ENCODE results near the gene ANKS1B.

DNA sequence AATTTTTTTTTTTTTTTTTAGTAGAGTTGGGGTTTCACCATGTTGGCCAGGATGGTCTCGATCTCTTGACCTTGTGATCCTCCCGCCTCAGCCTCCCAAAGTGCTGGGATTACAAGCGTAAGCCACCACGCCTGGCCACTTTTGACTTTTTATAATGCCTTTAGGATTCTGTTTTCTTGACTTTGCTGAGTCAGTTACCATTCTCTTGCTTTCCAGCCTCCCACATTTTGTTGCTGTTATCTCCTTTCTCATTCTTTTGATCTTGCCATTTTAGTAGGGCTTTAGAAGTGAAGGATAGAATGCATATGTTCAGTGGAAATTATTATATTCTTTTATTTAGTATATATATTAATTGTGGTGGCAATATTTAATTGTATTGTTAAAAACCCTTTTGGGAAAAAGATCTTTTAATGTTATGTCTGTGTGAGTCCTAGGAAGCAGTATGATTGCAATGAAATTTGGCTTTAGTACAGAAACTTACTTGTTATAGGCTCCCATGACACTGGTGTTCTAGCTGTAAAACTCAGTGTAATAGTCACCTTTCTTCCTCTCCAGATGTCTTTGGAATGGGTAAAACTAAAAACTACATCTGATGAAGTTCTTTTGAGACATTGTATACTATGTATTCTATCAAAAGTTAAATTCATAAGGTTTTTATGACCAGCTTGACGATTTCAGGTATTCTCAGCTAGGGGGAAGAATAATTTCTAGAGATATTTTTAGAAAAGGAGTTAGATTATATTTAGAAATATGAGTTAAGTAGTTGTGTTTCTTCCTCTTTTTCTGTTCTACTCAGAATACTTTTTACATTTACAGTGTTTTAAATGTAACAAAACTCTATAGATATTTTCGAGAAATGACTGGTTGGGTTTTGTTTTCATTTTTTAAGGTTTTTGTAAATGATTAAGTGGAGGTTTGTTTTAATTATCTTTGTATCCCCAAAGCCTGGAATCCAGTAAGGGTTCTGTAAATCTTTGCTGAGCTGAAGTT is 1264.9 kb downstream of the ANKS1B start:
- TF ChIP-seq, protein P1, sequence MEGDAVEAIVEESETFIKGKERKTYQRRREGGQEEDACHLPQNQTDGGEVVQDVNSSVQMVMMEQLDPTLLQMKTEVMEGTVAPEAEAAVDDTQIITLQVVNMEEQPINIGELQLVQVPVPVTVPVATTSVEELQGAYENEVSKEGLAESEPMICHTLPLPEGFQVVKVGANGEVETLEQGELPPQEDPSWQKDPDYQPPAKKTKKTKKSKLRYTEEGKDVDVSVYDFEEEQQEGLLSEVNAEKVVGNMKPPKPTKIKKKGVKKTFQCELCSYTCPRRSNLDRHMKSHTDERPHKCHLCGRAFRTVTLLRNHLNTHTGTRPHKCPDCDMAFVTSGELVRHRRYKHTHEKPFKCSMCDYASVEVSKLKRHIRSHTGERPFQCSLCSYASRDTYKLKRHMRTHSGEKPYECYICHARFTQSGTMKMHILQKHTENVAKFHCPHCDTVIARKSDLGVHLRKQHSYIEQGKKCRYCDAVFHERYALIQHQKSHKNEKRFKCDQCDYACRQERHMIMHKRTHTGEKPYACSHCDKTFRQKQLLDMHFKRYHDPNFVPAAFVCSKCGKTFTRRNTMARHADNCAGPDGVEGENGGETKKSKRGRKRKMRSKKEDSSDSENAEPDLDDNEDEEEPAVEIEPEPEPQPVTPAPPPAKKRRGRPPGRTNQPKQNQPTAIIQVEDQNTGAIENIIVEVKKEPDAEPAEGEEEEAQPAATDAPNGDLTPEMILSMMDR (IDR thresholded peaks at IDR 0.05), result no peak
- no peak for TF ChIP-seq POLR2AphosphoS5 (IDR thresholded peaks at IDR 0.05; ENCODE audit: low read depth, low read length)
- TF ChIP-seq SIN3A (IDR thresholded peaks at IDR 0.05; ENCODE audit: borderline replicate concordance, insufficient read depth, low read depth, low read length), result no peak
- TF ChIP-seq TCF7L2 (IDR thresholded peaks at IDR 0.05; ENCODE audit: low read depth, low read length), result no peak
- TF ChIP-seq, protein P2, sequence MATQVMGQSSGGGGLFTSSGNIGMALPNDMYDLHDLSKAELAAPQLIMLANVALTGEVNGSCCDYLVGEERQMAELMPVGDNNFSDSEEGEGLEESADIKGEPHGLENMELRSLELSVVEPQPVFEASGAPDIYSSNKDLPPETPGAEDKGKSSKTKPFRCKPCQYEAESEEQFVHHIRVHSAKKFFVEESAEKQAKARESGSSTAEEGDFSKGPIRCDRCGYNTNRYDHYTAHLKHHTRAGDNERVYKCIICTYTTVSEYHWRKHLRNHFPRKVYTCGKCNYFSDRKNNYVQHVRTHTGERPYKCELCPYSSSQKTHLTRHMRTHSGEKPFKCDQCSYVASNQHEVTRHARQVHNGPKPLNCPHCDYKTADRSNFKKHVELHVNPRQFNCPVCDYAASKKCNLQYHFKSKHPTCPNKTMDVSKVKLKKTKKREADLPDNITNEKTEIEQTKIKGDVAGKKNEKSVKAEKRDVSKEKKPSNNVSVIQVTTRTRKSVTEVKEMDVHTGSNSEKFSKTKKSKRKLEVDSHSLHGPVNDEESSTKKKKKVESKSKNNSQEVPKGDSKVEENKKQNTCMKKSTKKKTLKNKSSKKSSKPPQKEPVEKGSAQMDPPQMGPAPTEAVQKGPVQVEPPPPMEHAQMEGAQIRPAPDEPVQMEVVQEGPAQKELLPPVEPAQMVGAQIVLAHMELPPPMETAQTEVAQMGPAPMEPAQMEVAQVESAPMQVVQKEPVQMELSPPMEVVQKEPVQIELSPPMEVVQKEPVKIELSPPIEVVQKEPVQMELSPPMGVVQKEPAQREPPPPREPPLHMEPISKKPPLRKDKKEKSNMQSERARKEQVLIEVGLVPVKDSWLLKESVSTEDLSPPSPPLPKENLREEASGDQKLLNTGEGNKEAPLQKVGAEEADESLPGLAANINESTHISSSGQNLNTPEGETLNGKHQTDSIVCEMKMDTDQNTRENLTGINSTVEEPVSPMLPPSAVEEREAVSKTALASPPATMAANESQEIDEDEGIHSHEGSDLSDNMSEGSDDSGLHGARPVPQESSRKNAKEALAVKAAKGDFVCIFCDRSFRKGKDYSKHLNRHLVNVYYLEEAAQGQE (IDR thresholded peaks at IDR 0.05; ENCODE audit: insufficient read depth in 1 of 2, low read depth in 2 of 2, low read length in 1 of 2), result no peak
